ENCODE data around the gene RASA3.

DNA sequence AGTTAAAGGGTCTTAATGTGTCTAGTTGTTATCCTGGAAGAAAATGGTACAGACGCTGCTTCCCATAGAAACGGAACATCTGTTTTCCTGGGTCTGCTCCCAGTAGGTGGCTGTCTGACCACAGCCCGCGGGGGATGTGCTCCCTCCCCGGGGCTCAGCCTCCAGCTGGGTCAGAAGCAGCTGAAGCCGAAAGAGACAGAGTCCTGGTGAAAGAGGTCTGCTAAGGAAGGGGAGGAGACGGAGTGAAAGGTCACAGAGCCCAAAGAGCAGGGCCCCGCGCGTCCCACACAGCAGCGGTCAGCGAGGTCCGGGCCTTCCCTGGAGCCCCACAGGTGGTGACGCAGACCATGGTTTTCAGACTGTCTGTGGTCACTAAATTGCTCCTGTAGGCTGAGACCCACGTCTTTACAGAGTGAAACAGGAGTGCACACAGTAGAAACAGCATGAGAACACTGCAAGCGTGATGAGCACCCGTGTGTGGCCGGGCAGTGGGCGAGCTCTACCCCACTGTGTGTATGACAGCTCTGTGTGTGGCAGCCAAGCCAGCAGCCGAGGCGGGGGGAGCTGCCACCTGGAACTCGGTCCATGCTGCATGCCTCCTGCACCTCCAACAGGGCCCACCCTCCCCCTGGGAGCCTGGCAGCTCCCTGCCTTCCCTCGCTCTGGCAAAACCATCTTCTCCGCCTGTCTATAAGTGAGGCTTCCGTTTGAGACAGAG, 106.5 kb downstream of the RASA3 start:
- TF ChIP-seq SMC3 (IDR thresholded peaks at IDR 0.05; ENCODE audit: borderline replicate concordance, low read length) (no peak), JUNB (IDR thresholded peaks at IDR 0.05) (no peak), KDM1A (IDR thresholded peaks at IDR 0.05; ENCODE audit: borderline replicate concordance) (no peak), EED (IDR thresholded peaks at IDR 0.05; ENCODE audit: low read depth) (no peak), CHD2 (IDR thresholded peaks at IDR 0.05; ENCODE audit: borderline replicate concordance, low read depth, low read length) (no peak), MEF2A (IDR thresholded peaks at IDR 0.05; ENCODE audit: insufficient read depth, low read depth, low read length) (no peak), ZNF24 (IDR thresholded peaks at IDR 0.05) (no peak), EGR1 (IDR thresholded peaks at IDR 0.05; ENCODE audit: borderline replicate concordance in 1 of 2, low read depth in 2 of 2, low read length in 2 of 2) (no peak)
- TF ChIP-seq, protein P1, sequence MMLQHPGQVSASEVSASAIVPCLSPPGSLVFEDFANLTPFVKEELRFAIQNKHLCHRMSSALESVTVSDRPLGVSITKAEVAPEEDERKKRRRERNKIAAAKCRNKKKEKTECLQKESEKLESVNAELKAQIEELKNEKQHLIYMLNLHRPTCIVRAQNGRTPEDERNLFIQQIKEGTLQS (IDR thresholded peaks at IDR 0.05; ENCODE audit: borderline replicate concordance, extremely low read depth, low read depth, low read length), result no peak
- TF ChIP-seq, protein P2, sequence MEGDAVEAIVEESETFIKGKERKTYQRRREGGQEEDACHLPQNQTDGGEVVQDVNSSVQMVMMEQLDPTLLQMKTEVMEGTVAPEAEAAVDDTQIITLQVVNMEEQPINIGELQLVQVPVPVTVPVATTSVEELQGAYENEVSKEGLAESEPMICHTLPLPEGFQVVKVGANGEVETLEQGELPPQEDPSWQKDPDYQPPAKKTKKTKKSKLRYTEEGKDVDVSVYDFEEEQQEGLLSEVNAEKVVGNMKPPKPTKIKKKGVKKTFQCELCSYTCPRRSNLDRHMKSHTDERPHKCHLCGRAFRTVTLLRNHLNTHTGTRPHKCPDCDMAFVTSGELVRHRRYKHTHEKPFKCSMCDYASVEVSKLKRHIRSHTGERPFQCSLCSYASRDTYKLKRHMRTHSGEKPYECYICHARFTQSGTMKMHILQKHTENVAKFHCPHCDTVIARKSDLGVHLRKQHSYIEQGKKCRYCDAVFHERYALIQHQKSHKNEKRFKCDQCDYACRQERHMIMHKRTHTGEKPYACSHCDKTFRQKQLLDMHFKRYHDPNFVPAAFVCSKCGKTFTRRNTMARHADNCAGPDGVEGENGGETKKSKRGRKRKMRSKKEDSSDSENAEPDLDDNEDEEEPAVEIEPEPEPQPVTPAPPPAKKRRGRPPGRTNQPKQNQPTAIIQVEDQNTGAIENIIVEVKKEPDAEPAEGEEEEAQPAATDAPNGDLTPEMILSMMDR (IDR thresholded peaks at IDR 0.05 in 2 of 3, conservative IDR thresholded peaks at IDR 0.05 in 1 of 3; ENCODE audit: control insufficient read depth in 2 of 3, extremely low read depth in 1 of 3, insufficient read depth in 1 of 3, low read depth in 3 of 3, low read length in 3 of 3), result no peak
- TF ChIP-seq, protein P3, sequence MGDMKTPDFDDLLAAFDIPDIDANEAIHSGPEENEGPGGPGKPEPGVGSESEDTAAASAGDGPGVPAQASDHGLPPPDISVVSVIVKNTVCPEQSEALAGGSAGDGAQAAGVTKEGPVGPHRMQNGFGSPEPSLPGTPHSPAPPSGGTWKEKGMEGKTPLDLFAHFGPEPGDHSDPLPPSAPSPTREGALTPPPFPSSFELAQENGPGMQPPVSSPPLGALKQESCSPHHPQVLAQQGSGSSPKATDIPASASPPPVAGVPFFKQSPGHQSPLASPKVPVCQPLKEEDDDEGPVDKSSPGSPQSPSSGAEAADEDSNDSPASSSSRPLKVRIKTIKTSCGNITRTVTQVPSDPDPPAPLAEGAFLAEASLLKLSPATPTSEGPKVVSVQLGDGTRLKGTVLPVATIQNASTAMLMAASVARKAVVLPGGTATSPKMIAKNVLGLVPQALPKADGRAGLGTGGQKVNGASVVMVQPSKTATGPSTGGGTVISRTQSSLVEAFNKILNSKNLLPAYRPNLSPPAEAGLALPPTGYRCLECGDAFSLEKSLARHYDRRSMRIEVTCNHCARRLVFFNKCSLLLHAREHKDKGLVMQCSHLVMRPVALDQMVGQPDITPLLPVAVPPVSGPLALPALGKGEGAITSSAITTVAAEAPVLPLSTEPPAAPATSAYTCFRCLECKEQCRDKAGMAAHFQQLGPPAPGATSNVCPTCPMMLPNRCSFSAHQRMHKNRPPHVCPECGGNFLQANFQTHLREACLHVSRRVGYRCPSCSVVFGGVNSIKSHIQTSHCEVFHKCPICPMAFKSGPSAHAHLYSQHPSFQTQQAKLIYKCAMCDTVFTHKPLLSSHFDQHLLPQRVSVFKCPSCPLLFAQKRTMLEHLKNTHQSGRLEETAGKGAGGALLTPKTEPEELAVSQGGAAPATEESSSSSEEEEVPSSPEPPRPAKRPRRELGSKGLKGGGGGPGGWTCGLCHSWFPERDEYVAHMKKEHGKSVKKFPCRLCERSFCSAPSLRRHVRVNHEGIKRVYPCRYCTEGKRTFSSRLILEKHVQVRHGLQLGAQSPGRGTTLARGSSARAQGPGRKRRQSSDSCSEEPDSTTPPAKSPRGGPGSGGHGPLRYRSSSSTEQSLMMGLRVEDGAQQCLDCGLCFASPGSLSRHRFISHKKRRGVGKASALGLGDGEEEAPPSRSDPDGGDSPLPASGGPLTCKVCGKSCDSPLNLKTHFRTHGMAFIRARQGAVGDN (IDR thresholded peaks at IDR 0.05), result no peak

All from GM12878 (cell line).